Prostate gland (tissue), 2 donors: Measurements from ENCODE around the gene CCL27. TPM values are rescaled to one million over a fixed set of nuclear protein-coding genes. Genes with fewer than 3 reads are reported as not detected.

Experiments used
- DNase-seq: peaks from one replicate; pipeline ENCODE4 v3.0.0-alpha.2; 2019; ENCODE audit warnings: low spot score
- H3K27ac ChIP-seq, 2 donors: fragments of 200-600 bp; sonication (generic); 2 replicates each; pipeline ENCODE4 v1.5.1; 2017 to 2019
- H3K27me3 ChIP-seq: fragments of 200-600 bp; sonication (generic); replicated peaks from 2 replicates; pipeline ENCODE4 v1.5.1; 2019; ENCODE audit not compliant: insufficient read depth
- H3K36me3 ChIP-seq, 2 donors: fragments of 200-600 bp; sonication (generic); 1 replicate in 1 of 2; 2 replicates in 1 of 2; pipeline versions ENCODE4 v1.5.1 to v1.8.1; 2017 to 2019
- H3K4me1 ChIP-seq: fragments of 200-600 bp; sonication (generic); replicated peaks from 2 replicates; pipeline ENCODE4 v1.5.1; 2019
- H3K4me3 ChIP-seq, 2 donors: fragments of 200-600 bp; sonication (generic); 2 replicates each; pipeline ENCODE4 v1.5.1; 2017 to 2019
- H3K9me3 ChIP-seq: fragments of 200-600 bp; sonication (generic); 2 replicates; pipeline ENCODE4 v1.5.1; 2017
- CTCF ChIP-seq, 4 experiments: fragments of 200-600 bp in 2 of 4; fragments of 450-650 bp in 2 of 4; sonication (generic) in 2 of 4; IDR thresholded peaks; 1 replicate in 3 of 4; 2 replicates in 1 of 4; pipeline ENCODE4 v1.5.1; 2016 to 2019; ENCODE audit warnings: antibody characterized with exemption in 4 of 4, mild to moderate bottlenecking in 2 of 4, moderate library complexity in 2 of 4
- POLR2A ChIP-seq: fragments of 450-650 bp; IDR thresholded peaks from one replicate; pipeline ENCODE4 v1.6.1; 2016; ENCODE audit warnings: antibody characterized with exemption, mild to moderate bottlenecking
- POLR2AphosphoS5 ChIP-seq: sonication (generic); formaldehyde crosslinking; IDR thresholded peaks from one replicate; pipeline ENCODE4 v1.6.1; 2017; ENCODE audit warnings: antibody characterized with exemption
- WGBS: methylation state at CpG from one replicate; pipeline ENCODE4 v1.1.5; 2018; 5-methylcytosine and 5-hydroxymethylcytosine counted together
- intact Hi-C: fragments of 100-400 bp; cut with DNase I; formaldehyde crosslinking; loops from one replicate; pipeline ENCODE4 v1.14.2; 2022
- total RNA-seq, 2 donors: library from RNA; depleted of rRNA; stranded (reverse); fragments of >200 nt; gene quantifications; one replicate each; pipeline ENCODE4 v1.1.0, GENCODE V29; 2016

CCL27 gene
- total RNA-seq, 2 donors from 2014 or later, result not detected

- Histone ChIP-seq H3K36me3 (no peaks in the 10 kb centered on the region), H3K27me3 (peaks cover 14% of the 10 kb centered on the region), H3K4me3 (no peak overlapping the region), H3K27ac (no peak overlapping the region), H3K4me1 (no peaks in the 10 kb centered on the region), H3K9me3 (no peaks in the 10 kb centered on the region)
- intact Hi-C loops, result no loop called here
- WGBS, result 82% methylated on average over 3 of the region's 3 CpGs
- TF ChIP-seq POLR2AphosphoS5 (no peak), POLR2A (no peak), CTCF (IDR thresholded peaks at IDR 0.05) (no peak)
- DNase-seq, result no peak
These were observed 37.3 kb downstream of the CCL27 start for GRCh38 chr9:34625186-34625486.

- intact Hi-C loops, result loop anchor here (5.0 kb wide), 1 partner anchor 78 kb away; no protein-coding TSS in a partner anchor
- peaks cover 2% of the 10 kb centered on the region for H3K4me1 ChIP-seq
- peaks cover 14% of the 10 kb centered on the region for H3K27me3 ChIP-seq
- H3K9me3 ChIP-seq, result no peaks in the 10 kb centered on the region
- DNase-seq, result no peak
- no peaks in the 10 kb centered on the region for H3K36me3 ChIP-seq
- TF ChIP-seq POLR2AphosphoS5 (no peak), CTCF (IDR thresholded peaks at IDR 0.05) (no peak), POLR2A (no peak)
- H3K27ac ChIP-seq, result no peak overlapping the region
- H3K4me3 ChIP-seq, result no peak overlapping the region
- WGBS, result 23% methylated on average over 39 of the region's 39 CpGs
These were observed 37.8 kb downstream of the CCL27 start for GRCh38 chr9:34624475-34625185.

GRCh38 chr9:34623374-34624235 is 38.9 kb downstream of the CCL27 start:
- H3K27me3 ChIP-seq, result peaks cover 14% of the 10 kb centered on the region
- TF ChIP-seq CTCF (IDR thresholded peaks at IDR 0.05), result no peak
- no peak for TF ChIP-seq POLR2AphosphoS5
- no peak for TF ChIP-seq POLR2A
- 13% methylated on average over 55 of the region's 63 CpGs for WGBS
- no peak overlapping the region for H3K4me3 ChIP-seq
- no peak overlapping the region for H3K27ac ChIP-seq
- intact Hi-C loops, result loop anchor here (5.0 kb wide), 1 partner anchor 79 kb away; no protein-coding TSS in a partner anchor
- H3K36me3 ChIP-seq, result no peaks in the 10 kb centered on the region
- DNase-seq, result no peak
- no peaks in the 10 kb centered on the region for H3K9me3 ChIP-seq
- peaks cover 7% of the 10 kb centered on the region for H3K4me1 ChIP-seq

GRCh38 chr9:34620061-34620994 is 42.1 kb downstream of the CCL27 start, which contains the start of gene DCTN3:
Gene DCTN3, minus strand, starts transcription at chr9:34620495. Its CDS starts 31 bp downstream, at chr9:34620464.
- peak; percentile 90 for TF ChIP-seq POLR2AphosphoS5
- TF ChIP-seq POLR2A, result no peak
- peak in 1 of 4 experiments; percentile 8 for TF ChIP-seq CTCF (IDR thresholded peaks at IDR 0.05)
- peaks cover 12 to 14% of the 10 kb centered on the region in 2 donors for H3K36me3 ChIP-seq
- peaks cover 14% of the 10 kb centered on the region for H3K27me3 ChIP-seq
- no peaks in the 10 kb centered on the region for H3K9me3 ChIP-seq
- peaks cover 7% of the 10 kb centered on the region for H3K4me1 ChIP-seq
- intact Hi-C loops, result loop anchor here (5.0 kb wide), 1 partner anchor 82 kb away; no protein-coding TSS in a partner anchor
- peak within 1 kb of the TSS; percentile 28 to 31 for H3K27ac ChIP-seq
- 6% methylated on average over 31 of the region's 43 CpGs for WGBS
- peak; percentile 92 for DNase-seq
- H3K4me3 ChIP-seq, result peak within 1 kb of the TSS; percentile 60 to 65
